GM23338 (cell line): ENCODE results near the gene THSD4.

Experiments
- CREB1 ChIP-seq: fragments of 250-450 bp; sonication (Bioruptor Pico); IDR thresholded peaks from 2 replicates; pipeline ENCODE4 v1.5.0; 2020; ENCODE audit warnings: low read depth, mild to moderate bottlenecking, moderate library complexity
- EZH2 ChIP-seq: fragments of 200-600 bp; sonication (generic); IDR thresholded peaks from one replicate; pipeline ENCODE4 v1.8.0; 2017; ENCODE audit warnings: antibody characterized with exemption, mild to moderate bottlenecking, low read depth; ENCODE audit not compliant: unreplicated experiment
- EZH2phosphoT487 ChIP-seq: fragments of 200-600 bp; sonication (generic); IDR thresholded peaks from one replicate; pipeline ENCODE4 v1.8.1; 2018; ENCODE audit warnings: antibody characterized with exemption; ENCODE audit not compliant: unreplicated experiment
- JUNB ChIP-seq: IDR thresholded peaks from one replicate; pipeline ENCODE4 v1.6.1; 2016; ENCODE audit warnings: antibody characterized with exemption; ENCODE audit not compliant: unreplicated experiment
- NANOG ChIP-seq: IDR thresholded peaks from 2 replicates; pipeline ENCODE4 v1.6.1; 2016; ENCODE audit warnings: antibody characterized with exemption, borderline replicate concordance
- POLR2AphosphoS5 ChIP-seq: IDR thresholded peaks from 2 replicates; pipeline ENCODE4 v1.6.1; 2016; ENCODE audit warnings: antibody characterized with exemption, low read depth
- REST ChIP-seq: IDR thresholded peaks from one replicate; pipeline ENCODE4 v1.6.1; 2018; ENCODE audit warnings: antibody characterized with exemption; ENCODE audit not compliant: unreplicated experiment
- STAT1 ChIP-seq: IDR thresholded peaks from one replicate; pipeline ENCODE4 v1.6.1; 2016; ENCODE audit warnings: antibody characterized with exemption; ENCODE audit not compliant: unreplicated experiment
- TF ChIP-seq, protein P1 (sequence below), 2 experiments: fragments of 200-600 bp in 1 of 2; sonication (generic) in 1 of 2; conservative IDR thresholded peaks; 2 replicates each; pipeline versions ENCODE4 v1.5.1 to v1.6.1; 2016 to 2017; ENCODE audit warnings: antibody characterized with exemption in 2 of 2, low read depth in 2 of 2, mild to moderate bottlenecking in 2 of 2, moderate library complexity in 1 of 2

DNA sequence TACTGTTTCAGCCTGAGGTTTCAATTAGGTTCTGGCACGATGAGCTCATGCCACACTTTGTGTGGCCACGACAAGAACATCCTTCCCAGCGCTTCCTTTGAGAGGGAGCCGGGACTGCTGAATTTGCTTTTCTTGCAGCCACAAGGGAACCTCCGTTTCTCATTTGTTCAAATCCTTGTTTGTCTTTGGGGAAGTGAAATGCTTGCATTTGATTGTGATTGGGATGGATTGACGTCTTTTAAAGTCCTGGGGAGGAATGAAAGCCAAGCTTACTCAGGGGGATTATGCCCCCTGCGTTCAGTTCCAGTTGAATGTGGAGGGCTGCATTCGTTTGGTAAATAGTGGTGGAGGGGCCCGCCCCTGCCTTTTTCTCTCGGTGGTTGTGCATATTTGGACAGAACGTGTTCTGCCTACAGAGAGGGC is 277.6 kb downstream of the THSD4 start:
- TF ChIP-seq, protein P1, sequence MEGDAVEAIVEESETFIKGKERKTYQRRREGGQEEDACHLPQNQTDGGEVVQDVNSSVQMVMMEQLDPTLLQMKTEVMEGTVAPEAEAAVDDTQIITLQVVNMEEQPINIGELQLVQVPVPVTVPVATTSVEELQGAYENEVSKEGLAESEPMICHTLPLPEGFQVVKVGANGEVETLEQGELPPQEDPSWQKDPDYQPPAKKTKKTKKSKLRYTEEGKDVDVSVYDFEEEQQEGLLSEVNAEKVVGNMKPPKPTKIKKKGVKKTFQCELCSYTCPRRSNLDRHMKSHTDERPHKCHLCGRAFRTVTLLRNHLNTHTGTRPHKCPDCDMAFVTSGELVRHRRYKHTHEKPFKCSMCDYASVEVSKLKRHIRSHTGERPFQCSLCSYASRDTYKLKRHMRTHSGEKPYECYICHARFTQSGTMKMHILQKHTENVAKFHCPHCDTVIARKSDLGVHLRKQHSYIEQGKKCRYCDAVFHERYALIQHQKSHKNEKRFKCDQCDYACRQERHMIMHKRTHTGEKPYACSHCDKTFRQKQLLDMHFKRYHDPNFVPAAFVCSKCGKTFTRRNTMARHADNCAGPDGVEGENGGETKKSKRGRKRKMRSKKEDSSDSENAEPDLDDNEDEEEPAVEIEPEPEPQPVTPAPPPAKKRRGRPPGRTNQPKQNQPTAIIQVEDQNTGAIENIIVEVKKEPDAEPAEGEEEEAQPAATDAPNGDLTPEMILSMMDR (conservative IDR thresholded peaks at IDR 0.05; ENCODE audit: low read depth in 2 of 2) = no peak
- TF ChIP-seq POLR2AphosphoS5 = no peak
- no peak for TF ChIP-seq EZH2
- TF ChIP-seq REST = no peak
- no peak for TF ChIP-seq CREB1 (CRISPR knock-in tag)
- TF ChIP-seq NANOG = no peak
- TF ChIP-seq STAT1 = no peak
- no peak for TF ChIP-seq EZH2phosphoT487
- no peak for TF ChIP-seq JUNB
